Fibroblast of villous mesenchyme (primary cell): ENCODE results near the gene FAM110D. TPM values are rescaled to one million over a fixed set of nuclear protein-coding genes. Genes with fewer than 3 reads are reported as not detected.

ENCODE experiments used
- DNase-seq: peaks from one replicate; pipeline ENCODE4 v3.0.0-alpha.2; 2010; ENCODE audit warnings: low read depth
- H3K4me3 ChIP-seq: 2 replicates; pipeline ENCODE4 v1.5.1; 2011; ENCODE audit warnings: low read depth, mild to moderate bottlenecking, low read length
- total RNA-seq: library from RNA; depleted of rRNA; stranded (reverse); fragments of >200 nt; gene quantifications from 2 replicates; pipeline ENCODE4 v1.2.3, GENCODE V29; 2012
- TF ChIP-seq, protein P1 (sequence below): IDR thresholded peaks from 2 replicates; pipeline ENCODE4 v1.5.1; 2012; ENCODE audit warnings: low read depth, mild to moderate bottlenecking, low read length; ENCODE audit not compliant: insufficient read depth

FAM110D gene
- total RNA-seq, result under 0.01 TPM in 1 of 2 replicates, not detected in the other

DNA sequence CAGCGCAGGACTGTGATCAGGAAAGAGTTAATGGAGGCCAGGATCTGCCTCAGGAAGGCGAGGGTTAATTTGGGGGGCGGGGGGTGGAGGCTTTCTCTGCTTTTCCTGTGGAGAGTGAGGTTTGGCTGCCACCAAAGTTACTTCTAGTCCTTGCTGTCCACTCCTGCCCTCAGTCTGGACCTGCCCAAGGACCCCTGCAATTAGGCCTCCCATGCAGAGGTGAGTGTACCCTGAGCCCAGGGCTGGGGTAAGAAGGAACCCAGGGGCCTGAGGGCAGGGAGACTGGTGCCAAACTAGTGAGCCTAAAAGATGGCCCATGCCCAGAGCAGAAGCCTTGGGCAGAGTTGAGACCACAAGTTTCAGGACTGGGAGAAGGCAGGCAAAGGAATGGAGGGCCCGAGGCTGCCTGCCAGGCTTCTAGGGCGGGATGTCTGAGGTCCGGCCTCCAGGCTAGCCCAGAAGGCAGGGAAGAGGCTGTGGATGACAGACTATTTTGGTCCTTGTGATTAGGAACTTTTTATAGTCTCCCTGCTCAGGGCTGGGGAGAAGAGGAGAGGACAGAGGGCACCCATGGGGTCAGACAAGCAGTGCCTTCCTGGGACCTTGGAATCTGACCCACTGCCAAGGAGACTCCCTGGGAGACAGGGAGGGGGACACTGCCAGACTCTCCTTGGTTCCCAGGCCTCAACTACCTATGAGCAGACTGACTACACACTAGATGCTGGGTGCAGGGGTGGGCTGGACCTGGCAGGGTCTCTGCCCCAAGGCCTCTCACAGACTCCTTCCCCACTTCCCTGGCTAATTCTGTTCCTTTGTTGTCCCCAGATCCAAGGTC lies at the start of gene FAM110D:
TSS of gene FAM110D (plus strand) at position 172 of the 835 bp plus-strand sequence. CDS start 2,213 bp downstream, outside the sequence.
- H3K4me3 ChIP-seq, result no peak within 1 kb of the TSS
- TF ChIP-seq, protein P1, sequence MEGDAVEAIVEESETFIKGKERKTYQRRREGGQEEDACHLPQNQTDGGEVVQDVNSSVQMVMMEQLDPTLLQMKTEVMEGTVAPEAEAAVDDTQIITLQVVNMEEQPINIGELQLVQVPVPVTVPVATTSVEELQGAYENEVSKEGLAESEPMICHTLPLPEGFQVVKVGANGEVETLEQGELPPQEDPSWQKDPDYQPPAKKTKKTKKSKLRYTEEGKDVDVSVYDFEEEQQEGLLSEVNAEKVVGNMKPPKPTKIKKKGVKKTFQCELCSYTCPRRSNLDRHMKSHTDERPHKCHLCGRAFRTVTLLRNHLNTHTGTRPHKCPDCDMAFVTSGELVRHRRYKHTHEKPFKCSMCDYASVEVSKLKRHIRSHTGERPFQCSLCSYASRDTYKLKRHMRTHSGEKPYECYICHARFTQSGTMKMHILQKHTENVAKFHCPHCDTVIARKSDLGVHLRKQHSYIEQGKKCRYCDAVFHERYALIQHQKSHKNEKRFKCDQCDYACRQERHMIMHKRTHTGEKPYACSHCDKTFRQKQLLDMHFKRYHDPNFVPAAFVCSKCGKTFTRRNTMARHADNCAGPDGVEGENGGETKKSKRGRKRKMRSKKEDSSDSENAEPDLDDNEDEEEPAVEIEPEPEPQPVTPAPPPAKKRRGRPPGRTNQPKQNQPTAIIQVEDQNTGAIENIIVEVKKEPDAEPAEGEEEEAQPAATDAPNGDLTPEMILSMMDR, result no peak
- no peak for DNase-seq

- no peak for DNase-seq
- no peak overlapping the region for H3K4me3 ChIP-seq
- TF ChIP-seq, protein P1, result no peak
Observed at GRCh38 chr1:26109229-26110164, 49.4 kb upstream of the FAM110D start.

GRCh38 chr1:26110731-26111529 lies 47.9 kb upstream of the FAM110D start:
- TF ChIP-seq, protein P1, result no peak
- peak overlapping the region; percentile 97 for H3K4me3 ChIP-seq
- peak; percentile 70 for DNase-seq

GRCh38 chr1:26111530-26112406 lies 47.1 kb upstream of the FAM110D start, which contains the start of gene PDIK1L:
PDIK1L (plus strand) TSS chr1:26111824; CDS start chr1:26114309, 2,485 bp downstream.
- TF ChIP-seq, protein P1, result no peak
- H3K4me3 ChIP-seq, result peak within 1 kb of the TSS; percentile 97
- peak; percentile 97 for DNase-seq

- no peak for DNase-seq
- peak overlapping the region; percentile 97 for H3K4me3 ChIP-seq
- TF ChIP-seq, protein P1, result no peak
Observed at GRCh38 chr1:26112407-26112775, 46.5 kb upstream of the FAM110D start.
